Measurements from ENCODE around the gene SCYGR5.

DNA sequence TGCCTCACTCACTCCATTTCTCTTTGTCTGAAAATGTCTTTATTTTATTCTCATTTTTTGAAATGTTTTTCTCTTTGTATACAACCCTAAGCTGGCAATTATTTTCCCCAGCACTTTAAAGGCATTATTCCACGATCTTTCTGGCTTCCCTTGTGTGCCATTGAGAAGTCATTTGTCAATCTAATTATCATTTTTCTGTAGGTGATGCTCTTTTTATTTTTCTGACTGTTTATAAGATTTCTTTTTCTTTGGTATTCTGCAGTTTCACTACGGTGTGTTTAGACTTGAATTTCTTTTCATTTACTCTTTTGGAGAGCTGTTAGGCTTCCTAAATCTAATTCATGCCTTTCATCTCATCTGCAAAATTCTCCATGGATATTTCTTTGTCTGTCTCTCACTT is 41.2 kb upstream of the SCYGR5 start:
- TF ChIP-seq, protein P1, sequence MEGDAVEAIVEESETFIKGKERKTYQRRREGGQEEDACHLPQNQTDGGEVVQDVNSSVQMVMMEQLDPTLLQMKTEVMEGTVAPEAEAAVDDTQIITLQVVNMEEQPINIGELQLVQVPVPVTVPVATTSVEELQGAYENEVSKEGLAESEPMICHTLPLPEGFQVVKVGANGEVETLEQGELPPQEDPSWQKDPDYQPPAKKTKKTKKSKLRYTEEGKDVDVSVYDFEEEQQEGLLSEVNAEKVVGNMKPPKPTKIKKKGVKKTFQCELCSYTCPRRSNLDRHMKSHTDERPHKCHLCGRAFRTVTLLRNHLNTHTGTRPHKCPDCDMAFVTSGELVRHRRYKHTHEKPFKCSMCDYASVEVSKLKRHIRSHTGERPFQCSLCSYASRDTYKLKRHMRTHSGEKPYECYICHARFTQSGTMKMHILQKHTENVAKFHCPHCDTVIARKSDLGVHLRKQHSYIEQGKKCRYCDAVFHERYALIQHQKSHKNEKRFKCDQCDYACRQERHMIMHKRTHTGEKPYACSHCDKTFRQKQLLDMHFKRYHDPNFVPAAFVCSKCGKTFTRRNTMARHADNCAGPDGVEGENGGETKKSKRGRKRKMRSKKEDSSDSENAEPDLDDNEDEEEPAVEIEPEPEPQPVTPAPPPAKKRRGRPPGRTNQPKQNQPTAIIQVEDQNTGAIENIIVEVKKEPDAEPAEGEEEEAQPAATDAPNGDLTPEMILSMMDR (IDR thresholded peaks at IDR 0.05) = no peak
- TF ChIP-seq POLR2A (IDR thresholded peaks at IDR 0.05) = no peak
- no peak for TF ChIP-seq POLR2AphosphoS5 (IDR thresholded peaks at IDR 0.05)
- no peak for TF ChIP-seq EP300 (IDR thresholded peaks at IDR 0.05)
